ENCODE data around the gene CEP131. TPM values are rescaled to one million over a fixed set of nuclear protein-coding genes. Genes with fewer than 3 reads are reported as not detected.

The CEP131 gene
- polyA plus RNA-seq, 2 of the 4 experiments (the other 2 are of a cell fraction): 3.3 to 11.5 TPM

DNA sequence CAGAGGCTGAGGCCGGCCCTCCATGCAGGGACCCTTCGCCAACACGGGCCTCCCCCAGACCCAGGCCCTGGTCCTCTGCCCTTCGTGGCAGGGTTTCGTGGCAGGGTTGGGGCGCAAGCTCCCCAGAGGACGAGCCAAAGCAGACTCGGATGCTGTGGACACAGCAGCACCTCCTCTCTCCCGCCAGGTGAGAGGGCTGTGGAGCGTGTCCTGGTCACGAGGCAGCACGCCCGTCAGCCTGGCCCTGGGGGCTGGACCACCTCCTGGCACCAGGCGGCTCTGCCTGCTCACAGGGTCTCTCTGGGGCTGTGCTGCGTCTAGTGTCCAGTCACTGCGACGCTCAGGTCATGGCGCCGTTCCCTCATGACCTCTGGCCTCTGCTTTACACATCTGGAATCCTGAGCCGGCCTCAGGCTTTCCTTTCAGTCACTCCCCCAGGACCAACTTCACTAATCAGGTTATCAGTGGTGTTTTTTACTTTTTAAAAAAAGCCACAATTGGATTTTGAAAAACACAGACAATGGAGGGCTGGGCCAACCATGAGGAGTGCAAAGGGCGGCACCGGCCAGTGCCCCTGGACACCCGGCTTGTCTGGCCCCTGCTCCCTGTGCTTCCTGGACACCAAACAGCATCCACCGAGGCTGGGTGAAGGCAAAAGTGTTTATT is 21.7 kb upstream of the CEP131 start:
- no peak overlapping the region for H3K27ac ChIP-seq
- FAIRE-seq: no peak
- H3K4me2 ChIP-seq: no peak overlapping the region
- ATAC-seq: peak in 1 of 2 experiments; percentile 0; a peak in 1 of 6 replicates
- no peak for DNase-seq (ENCODE audit: low read depth in 1 of 2, low spot score in 1 of 2)
- H3K4me3 ChIP-seq: no peak overlapping the region
- CTCF ChIA-PET: interaction anchor here (0.8 to 2.8 kb wide), 8 partner anchors 9 to 240 kb away, joined by 3 to 8 read pairs (median 4); no protein-coding TSS in a partner anchor
- WGBS (ENCODE audit: missing lambda C conversion rate): 88% methylated on average over 24 of the region's 24 CpGs
- POLR2A ChIA-PET: interaction anchor here (0.7 kb wide), 1 partner anchor 10 kb away, joined by 3 read pairs; no protein-coding TSS in a partner anchor
- H3K4me1 ChIP-seq: peaks cover 12% of the 10 kb centered on the region
- no peaks in the 10 kb centered on the region for H3K9me3 ChIP-seq
- TF ChIP-seq HOXB5 (CRISPR knock-in tag; IDR thresholded peaks at IDR 0.05): 0 out of 2 replicates have a peak, but pooled peaks have one; percentile 27
- TF ChIP-seq FOXS1 (CRISPR knock-in tag; IDR thresholded peaks at IDR 0.05): no peak

GRCh38 chr17:81243333-81243664 is 20.5 kb upstream of the CEP131 start:
- Histone ChIP-seq H3K4me2 (no peak overlapping the region), H3K9me3 (no peaks in the 10 kb centered on the region), H3K4me3 (no peak overlapping the region), H3K4me1 (peaks cover 12% of the 10 kb centered on the region), H3K27ac (no peak overlapping the region)
- ATAC-seq (no peak), FAIRE-seq (no peak), DNase-seq (ENCODE audit: low read depth in 1 of 2, low spot score in 1 of 2) (no peak)
- POLR2A ChIA-PET: no interaction called here
- CTCF ChIA-PET: interaction anchor here (1.5 to 2.5 kb wide), 3 partner anchors 10 to 242 kb away, joined by 5 to 11 read pairs (median 5); no protein-coding TSS in a partner anchor
- 90% methylated on average over 10 of the region's 10 CpGs for WGBS (ENCODE audit: missing lambda C conversion rate)
- TF ChIP-seq, protein P1, sequence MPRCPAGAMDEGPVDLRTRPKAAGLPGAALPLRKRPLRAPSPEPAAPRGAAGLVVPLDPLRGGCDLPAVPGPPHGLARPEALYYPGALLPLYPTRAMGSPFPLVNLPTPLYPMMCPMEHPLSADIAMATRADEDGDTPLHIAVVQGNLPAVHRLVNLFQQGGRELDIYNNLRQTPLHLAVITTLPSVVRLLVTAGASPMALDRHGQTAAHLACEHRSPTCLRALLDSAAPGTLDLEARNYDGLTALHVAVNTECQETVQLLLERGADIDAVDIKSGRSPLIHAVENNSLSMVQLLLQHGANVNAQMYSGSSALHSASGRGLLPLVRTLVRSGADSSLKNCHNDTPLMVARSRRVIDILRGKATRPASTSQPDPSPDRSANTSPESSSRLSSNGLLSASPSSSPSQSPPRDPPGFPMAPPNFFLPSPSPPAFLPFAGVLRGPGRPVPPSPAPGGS (IDR thresholded peaks at IDR 0.05): no peak
- TF ChIP-seq EHF (CRISPR knock-in tag; IDR thresholded peaks at IDR 0.05): no peak
- TF ChIP-seq, protein P2, sequence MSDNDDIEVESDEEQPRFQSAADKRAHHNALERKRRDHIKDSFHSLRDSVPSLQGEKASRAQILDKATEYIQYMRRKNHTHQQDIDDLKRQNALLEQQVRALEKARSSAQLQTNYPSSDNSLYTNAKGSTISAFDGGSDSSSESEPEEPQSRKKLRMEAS (IDR thresholded peaks at IDR 0.05): no peak
- no peak for TF ChIP-seq MYC (IDR thresholded peaks at IDR 0.05; ENCODE audit: borderline replicate concordance, low read length)
- TF ChIP-seq CBX2 (IDR thresholded peaks at IDR 0.05; ENCODE audit: borderline replicate concordance, low read depth): no peak
- no peak for TF ChIP-seq HOXB13 (CRISPR knock-in tag; IDR thresholded peaks at IDR 0.05; ENCODE audit: low read depth)
- TF ChIP-seq GATA3 (IDR thresholded peaks at IDR 0.05; ENCODE audit: borderline replicate concordance): no peak
- no peak for TF ChIP-seq RCOR1 (IDR thresholded peaks at IDR 0.05; ENCODE audit: low read depth, low read length)
- no peak for TF ChIP-seq FOSL2 (IDR thresholded peaks at IDR 0.05)
- no peak for TF ChIP-seq FOSL2 (CRISPR knock-in tag; IDR thresholded peaks at IDR 0.05)
- TF ChIP-seq CEBPB (IDR thresholded peaks at IDR 0.05): no peak
- no peak for TF ChIP-seq SMC3 (IDR thresholded peaks at IDR 0.05)
- TF ChIP-seq, protein P3, sequence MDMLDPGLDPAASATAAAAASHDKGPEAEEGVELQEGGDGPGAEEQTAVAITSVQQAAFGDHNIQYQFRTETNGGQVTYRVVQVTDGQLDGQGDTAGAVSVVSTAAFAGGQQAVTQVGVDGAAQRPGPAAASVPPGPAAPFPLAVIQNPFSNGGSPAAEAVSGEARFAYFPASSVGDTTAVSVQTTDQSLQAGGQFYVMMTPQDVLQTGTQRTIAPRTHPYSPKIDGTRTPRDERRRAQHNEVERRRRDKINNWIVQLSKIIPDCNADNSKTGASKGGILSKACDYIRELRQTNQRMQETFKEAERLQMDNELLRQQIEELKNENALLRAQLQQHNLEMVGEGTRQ (IDR thresholded peaks at IDR 0.05): no peak
- no peak for TF ChIP-seq BHLHE40 (IDR thresholded peaks at IDR 0.05; ENCODE audit: low read depth, low read length)
- no peak for TF ChIP-seq FOXS1 (CRISPR knock-in tag; IDR thresholded peaks at IDR 0.05)

GRCh38 chr17:81242421-81243332 is 19.9 kb upstream of the CEP131 start:
- CTCF ChIA-PET: interaction anchor here (0.7 to 5.0 kb wide), 12 partner anchors 9 to 242 kb away, joined by 3 to 21 read pairs (median 4); no protein-coding TSS in a partner anchor
- peak in 1 of 2 experiments; percentile 8; a peak in 1 of 5 replicates for TF ChIP-seq JUN (IDR thresholded peaks at IDR 0.05)
- no peak for TF ChIP-seq SMC3 (IDR thresholded peaks at IDR 0.05)
- TF ChIP-seq RCOR1 (IDR thresholded peaks at IDR 0.05; ENCODE audit: low read depth, low read length): no peak
- TF ChIP-seq, protein P4, sequence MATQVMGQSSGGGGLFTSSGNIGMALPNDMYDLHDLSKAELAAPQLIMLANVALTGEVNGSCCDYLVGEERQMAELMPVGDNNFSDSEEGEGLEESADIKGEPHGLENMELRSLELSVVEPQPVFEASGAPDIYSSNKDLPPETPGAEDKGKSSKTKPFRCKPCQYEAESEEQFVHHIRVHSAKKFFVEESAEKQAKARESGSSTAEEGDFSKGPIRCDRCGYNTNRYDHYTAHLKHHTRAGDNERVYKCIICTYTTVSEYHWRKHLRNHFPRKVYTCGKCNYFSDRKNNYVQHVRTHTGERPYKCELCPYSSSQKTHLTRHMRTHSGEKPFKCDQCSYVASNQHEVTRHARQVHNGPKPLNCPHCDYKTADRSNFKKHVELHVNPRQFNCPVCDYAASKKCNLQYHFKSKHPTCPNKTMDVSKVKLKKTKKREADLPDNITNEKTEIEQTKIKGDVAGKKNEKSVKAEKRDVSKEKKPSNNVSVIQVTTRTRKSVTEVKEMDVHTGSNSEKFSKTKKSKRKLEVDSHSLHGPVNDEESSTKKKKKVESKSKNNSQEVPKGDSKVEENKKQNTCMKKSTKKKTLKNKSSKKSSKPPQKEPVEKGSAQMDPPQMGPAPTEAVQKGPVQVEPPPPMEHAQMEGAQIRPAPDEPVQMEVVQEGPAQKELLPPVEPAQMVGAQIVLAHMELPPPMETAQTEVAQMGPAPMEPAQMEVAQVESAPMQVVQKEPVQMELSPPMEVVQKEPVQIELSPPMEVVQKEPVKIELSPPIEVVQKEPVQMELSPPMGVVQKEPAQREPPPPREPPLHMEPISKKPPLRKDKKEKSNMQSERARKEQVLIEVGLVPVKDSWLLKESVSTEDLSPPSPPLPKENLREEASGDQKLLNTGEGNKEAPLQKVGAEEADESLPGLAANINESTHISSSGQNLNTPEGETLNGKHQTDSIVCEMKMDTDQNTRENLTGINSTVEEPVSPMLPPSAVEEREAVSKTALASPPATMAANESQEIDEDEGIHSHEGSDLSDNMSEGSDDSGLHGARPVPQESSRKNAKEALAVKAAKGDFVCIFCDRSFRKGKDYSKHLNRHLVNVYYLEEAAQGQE (IDR thresholded peaks at IDR 0.05): peak; percentile 24; the same call in 1 of the 2 replicates
- TF ChIP-seq, protein P5, sequence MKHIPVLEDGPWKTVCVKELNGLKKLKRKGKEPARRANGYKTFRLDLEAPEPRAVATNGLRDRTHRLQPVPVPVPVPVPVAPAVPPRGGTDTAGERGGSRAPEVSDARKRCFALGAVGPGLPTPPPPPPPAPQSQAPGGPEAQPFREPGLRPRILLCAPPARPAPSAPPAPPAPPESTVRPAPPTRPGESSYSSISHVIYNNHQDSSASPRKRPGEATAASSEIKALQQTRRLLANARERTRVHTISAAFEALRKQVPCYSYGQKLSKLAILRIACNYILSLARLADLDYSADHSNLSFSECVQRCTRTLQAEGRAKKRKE (CRISPR knock-in tag; IDR thresholded peaks at IDR 0.05; ENCODE audit: low read depth): no peak
- no peaks in the 10 kb centered on the region for H3K9me3 ChIP-seq
- no peak overlapping the region for H3K4me2 ChIP-seq
- POLR2A ChIA-PET: no interaction called here
- no peak overlapping the region for H3K27ac ChIP-seq
- DNase-seq (ENCODE audit: low read depth in 1 of 2, low spot score in 1 of 2) (no peak), ATAC-seq (no peak), FAIRE-seq (no peak)
- WGBS (ENCODE audit: missing lambda C conversion rate): 81% methylated on average over 30 of the region's 33 CpGs
- peaks cover 15% of the 10 kb centered on the region for H3K4me1 ChIP-seq
- H3K4me3 ChIP-seq: no peak overlapping the region

All from A549 (cell line).